GM12878 (cell line): ENCODE results near the gene TMEM196. TPM values are rescaled to one million over a fixed set of nuclear protein-coding genes. Genes with fewer than 3 reads are reported as not detected.

ENCODE experiments used
- ATAC-seq: fragments of 200-7000 bp; cut with Tn5 transposase; 3 replicates; pipeline ENCODE4 v1.9.1; 2020; ENCODE audit warnings: mild to moderate bottlenecking, moderate library complexity
- BruUV-seq: library from RNA; stranded (reverse); fragments of 400-500 nt; replicated peaks from 2 replicates; lab custom pipeline; 2021; lab: Mats Ljungman, UMichigan
- CTCF ChIA-PET: fragments of 300-600 bp; sonication (Branson Sonifier 250); formaldehyde crosslinking; extraction: SDS; loops from one replicate; lab custom pipeline; 2021; ENCODE audit warnings: inconsistent platforms; lab: Yijun Ruan, JAX
- POLR2A ChIA-PET: fragments of 350-600 bp; formaldehyde crosslinking; extraction: SDS; loops from one replicate; lab custom pipeline; 2021; ENCODE audit warnings: inconsistent platforms; lab: Charles Lee
- RAD21 ChIA-PET: fragments of 300-600 bp; sonication (Branson Sonifier 250); formaldehyde crosslinking; loops from one replicate; lab custom pipeline; 2023; ENCODE audit warnings: antibody characterized with exemption; ENCODE audit not compliant: unreplicated experiment; lab: Charles Lee
- SMC1A ChIA-PET: fragments of 300-600 bp; sonication (Branson Sonifier 250); formaldehyde crosslinking; loops from one replicate; lab custom pipeline; 2023; ENCODE audit not compliant: unreplicated experiment, uncharacterized antibody; lab: Charles Lee
- DNase-seq: peaks from one replicate; pipeline ENCODE4 v3.0.0-alpha.2; 2011; ENCODE audit warnings: low read depth, low spot score
- FAIRE-seq: peaks from 3 replicates; lab custom pipeline; 2011; peaks lifted over from hg19 to GRCh38; lab: Jason Lieb, UNC
- H2AFZ ChIP-seq: 2 replicates; pipeline ENCODE4 v1.6.0; 2011; ENCODE audit warnings: low read depth, low read length, control low read depth; ENCODE audit not compliant: control insufficient read depth
- H3K27ac ChIP-seq: 2 replicates; pipeline ENCODE4 v1.5.1; 2011; ENCODE audit warnings: control low read depth; ENCODE audit not compliant: control insufficient read depth, insufficient read depth
- H3K27me3 ChIP-seq, 2 experiments: replicated peaks in 1 of 2; 2 replicates each; pipeline versions ENCODE4 v1.6.0 to v1.6.1; 2011; ENCODE audit warnings: low read length in 1 of 2; ENCODE audit not compliant: control insufficient read depth in 2 of 2, insufficient read depth in 2 of 2
- H3K36me3 ChIP-seq, 2 experiments: 2 replicates each; pipeline ENCODE4 v1.5.1; 2011; ENCODE audit warnings: low read length in 1 of 2; ENCODE audit not compliant: control insufficient read depth in 2 of 2, insufficient read depth in 2 of 2
- H3K4me1 ChIP-seq: 2 replicates; pipeline ENCODE4 v1.6.1; 2011; ENCODE audit warnings: mild to moderate bottlenecking, low read length, moderate library complexity, mixed read lengths; ENCODE audit not compliant: control insufficient read depth, insufficient read depth
- H3K4me2 ChIP-seq: 2 replicates; pipeline ENCODE4 v1.6.0; 2011; ENCODE audit warnings: control low read depth; ENCODE audit not compliant: control insufficient read depth, insufficient read depth
- H3K4me3 ChIP-seq: fragments of 200-600 bp; sonication (generic); 2 replicates; pipeline ENCODE4 v1.5.1; 2016
- H3K79me2 ChIP-seq: 2 replicates; pipeline ENCODE4 v1.6.0; 2011; ENCODE audit warnings: low read length; ENCODE audit not compliant: control insufficient read depth, insufficient read depth
- H3K9ac ChIP-seq: 2 replicates; pipeline ENCODE4 v1.8.0; 2011; ENCODE audit warnings: low read length, control low read depth, mixed read lengths; ENCODE audit not compliant: control insufficient read depth, insufficient read depth
- H3K9me3 ChIP-seq: replicated peaks from 3 replicates; pipeline ENCODE4 v1.5.1; 2011; ENCODE audit warnings: mild to moderate bottlenecking, low read length; ENCODE audit not compliant: control insufficient read depth, insufficient read depth
- H4K20me1 ChIP-seq: 2 replicates; pipeline ENCODE4 v1.6.0; 2011; ENCODE audit not compliant: control insufficient read depth, insufficient read depth
- HDAC6 ChIP-seq: fragments of 200-600 bp; sonication (generic); IDR thresholded peaks from one replicate; pipeline ENCODE4 v1.8.0; 2017; ENCODE audit warnings: antibody characterized with exemption; ENCODE audit not compliant: unreplicated experiment
- KDM1A ChIP-seq: fragments of 200-600 bp; sonication (generic); IDR thresholded peaks from 2 replicates; pipeline ENCODE4 v1.6.1; 2016; ENCODE audit warnings: borderline replicate concordance
- POU2F2 ChIP-seq: IDR thresholded peaks from 3 replicates; pipeline ENCODE4 v1.6.1; 2011; ENCODE audit warnings: low read depth, mild to moderate bottlenecking, low read length, borderline replicate concordance
- PRDM15 ChIP-seq: fragments of 450-650 bp; formaldehyde crosslinking; IDR thresholded peaks from 2 replicates; pipeline ENCODE4 v1.4.0; 2020; ENCODE audit warnings: mild to moderate bottlenecking, moderate library complexity
- SUZ12 ChIP-seq: fragments of 200-600 bp; sonication (generic); IDR thresholded peaks from one replicate; pipeline ENCODE4 v1.6.1; 2018; ENCODE audit warnings: antibody characterized with exemption, mild to moderate bottlenecking; ENCODE audit not compliant: unreplicated experiment
- USF1 ChIP-seq: IDR thresholded peaks from 2 replicates; pipeline ENCODE4 v1.6.1; 2011; ENCODE audit warnings: borderline replicate concordance, low read depth, mild to moderate bottlenecking, moderate library complexity, mixed read lengths, low read length; ENCODE audit not compliant: insufficient read depth; ENCODE audit errors: extremely low read length
- WGBS: methylation state at CpG from one replicate; pipeline ENCODE4 v1.1.6; 2016; ENCODE audit warnings: low lambda C conversion rate; ENCODE audit not compliant: insufficient replicate concordance, insufficient coverage; ENCODE audit errors: missing lambda C conversion rate; 5-methylcytosine and 5-hydroxymethylcytosine counted together
- in situ Hi-C: fragments of 300-500 bp; cut with MboI; formaldehyde crosslinking; loops from 9 replicates; pipeline ENCODE4 v1.14.3; 2018; ENCODE audit warnings: mixed read lengths
- intact Hi-C: fragments of 100-400 bp; cut with micrococcal nuclease; formaldehyde crosslinking; loops from one replicate; pipeline ENCODE4 v1.14.2; 2022; ENCODE audit not compliant: unreplicated experiment
- polyA plus RNA-seq, 11 experiments: library from polyadenylated mRNA; depleted of rRNA in 4 of 11; unstranded in 6 of 11; stranded (reverse) in 5 of 11; fragments of >200 nt; fragmentation: Nextera tagmentation in 4 of 11; fragmentation: Illumina TruSeq in 1 of 11; extraction: Ambion mirVana in 4 of 11; extraction: Trizol in 1 of 11; gene quantifications; 1 replicate in 1 of 11; 2 replicates in 10 of 11; pipeline versions ENCODE4 v1.2.1 to v1.2.3, GENCODE V29; 2011 to 2016; ENCODE audit warnings: inconsistent platforms in 2 of 11, missing spikeins in 2 of 11, low read depth in 1 of 11
- total RNA-seq, 4 experiments: library from RNA; depleted of rRNA in 3 of 4; stranded (reverse); fragments of >200 nt in 3 of 4; fragmentation: Illumina TruSeq in 1 of 4; extraction: Trizol in 1 of 4; gene quantifications; 2 replicates each; pipeline versions ENCODE4 v1.2.1 to v1.2.3, GENCODE V29; 2013 to 2021
- TF ChIP-seq, protein P1 (sequence below): IDR thresholded peaks from 2 replicates; pipeline ENCODE4 v1.6.1; 2012; ENCODE audit warnings: low read depth, low read length, improper control_type of control experiment
- TF ChIP-seq, protein P2 (sequence below): fragments of 150-350 bp; IDR thresholded peaks from 2 replicates; pipeline ENCODE4 v1.6.1; 2016; ENCODE audit warnings: low read depth, low read length
- TF ChIP-seq, protein P3 (sequence below): fragments of 450-650 bp; conservative IDR thresholded peaks from 2 replicates; pipeline ENCODE4 v1.6.1; 2017; ENCODE audit warnings: mild to moderate bottlenecking, moderate library complexity

TMEM196 gene
- total and polyA plus RNA-seq, 10 of the 15 experiments (the other 5 are each of a cell fraction or from before 2014, with no cell fraction given), result 0.04 TPM; not detected in 9

DNA sequence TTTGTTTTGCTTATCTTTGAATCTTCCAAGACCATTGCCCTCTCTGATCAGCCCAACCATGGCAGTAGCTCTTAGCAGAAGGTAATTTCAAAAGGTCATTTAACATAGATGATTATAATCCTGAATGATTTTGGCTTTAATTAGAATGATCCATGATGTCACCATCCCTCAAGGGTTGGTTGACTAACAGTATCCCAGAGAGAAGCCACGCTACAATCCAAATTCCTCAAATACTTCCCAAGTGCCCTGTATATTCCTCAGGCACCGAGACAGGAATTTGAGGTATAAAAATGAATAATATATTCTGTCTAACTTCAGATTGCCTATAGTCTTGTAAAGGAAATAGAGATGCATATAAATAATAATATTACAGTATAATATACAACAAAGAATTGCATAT lies 42.1 kb upstream of the TMEM196 start (continued):
- no peak for TF ChIP-seq USF1
- TF ChIP-seq SUZ12, result no peak
- no peak for TF ChIP-seq PRDM15 (CRISPR knock-in tag)
- TF ChIP-seq, protein P1, sequence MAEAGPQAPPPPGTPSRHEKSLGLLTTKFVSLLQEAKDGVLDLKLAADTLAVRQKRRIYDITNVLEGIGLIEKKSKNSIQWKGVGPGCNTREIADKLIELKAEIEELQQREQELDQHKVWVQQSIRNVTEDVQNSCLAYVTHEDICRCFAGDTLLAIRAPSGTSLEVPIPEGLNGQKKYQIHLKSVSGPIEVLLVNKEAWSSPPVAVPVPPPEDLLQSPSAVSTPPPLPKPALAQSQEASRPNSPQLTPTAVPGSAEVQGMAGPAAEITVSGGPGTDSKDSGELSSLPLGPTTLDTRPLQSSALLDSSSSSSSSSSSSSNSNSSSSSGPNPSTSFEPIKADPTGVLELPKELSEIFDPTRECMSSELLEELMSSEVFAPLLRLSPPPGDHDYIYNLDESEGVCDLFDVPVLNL, result no peak
- TF ChIP-seq HDAC6, result no peak
- TF ChIP-seq KDM1A, result no peak
- TF ChIP-seq, all 136 proteins: peak for 0

DNA sequence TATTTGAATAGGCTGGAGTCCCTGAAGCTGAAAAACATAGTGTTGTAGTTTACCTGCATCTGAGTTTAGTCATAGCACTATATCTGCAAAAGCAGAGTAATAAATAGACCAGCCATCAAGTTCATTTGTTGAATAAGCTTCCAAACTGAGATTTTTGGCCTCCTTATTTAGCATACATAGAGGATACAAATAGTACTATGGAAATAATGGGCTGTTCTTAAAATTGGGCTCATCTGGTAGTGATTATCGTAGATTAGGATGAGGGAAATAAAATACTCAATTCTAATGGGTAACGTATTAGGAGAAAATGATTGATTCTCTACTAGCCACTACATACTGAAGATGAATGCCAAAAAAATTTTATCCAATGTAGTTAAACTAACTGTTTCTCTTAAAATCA lies 41.4 kb upstream of the TMEM196 start:
- H2AFZ ChIP-seq, result no peak overlapping the region
- in situ Hi-C loops (no loop called here), intact Hi-C loops (no loop called here)
- H3K9me3 ChIP-seq, result no peaks in the 10 kb centered on the region
- no peaks in the 10 kb centered on the region; a peak in 1 of 4 replicates for H3K36me3 ChIP-seq
- DNase-seq, result no peak
- POLR2A ChIA-PET, result no interaction called here
- WGBS, result 3% methylated on average over 2 of the region's 2 CpGs
- FAIRE-seq, result no peak
- H3K79me2 ChIP-seq, result no peaks in the 10 kb centered on the region
- no peak overlapping the region for H3K4me2 ChIP-seq
- no peak overlapping the region for H3K27ac ChIP-seq
- no peak for ATAC-seq
- H4K20me1 ChIP-seq, result no peaks in the 10 kb centered on the region
- CTCF ChIA-PET, result no interaction called here
- H3K4me1 ChIP-seq, result no peaks in the 10 kb centered on the region
- RAD21 ChIA-PET, result no interaction called here
- H3K9ac ChIP-seq, result no peak overlapping the region
- SMC1A ChIA-PET, result no interaction called here
- no peak overlapping the region for H3K4me3 ChIP-seq
- H3K27me3 ChIP-seq, result no peaks in the 10 kb centered on the region; a peak in 1 of 4 replicates
- BruUV-seq, result no TSS peak
- TF ChIP-seq, protein P2, sequence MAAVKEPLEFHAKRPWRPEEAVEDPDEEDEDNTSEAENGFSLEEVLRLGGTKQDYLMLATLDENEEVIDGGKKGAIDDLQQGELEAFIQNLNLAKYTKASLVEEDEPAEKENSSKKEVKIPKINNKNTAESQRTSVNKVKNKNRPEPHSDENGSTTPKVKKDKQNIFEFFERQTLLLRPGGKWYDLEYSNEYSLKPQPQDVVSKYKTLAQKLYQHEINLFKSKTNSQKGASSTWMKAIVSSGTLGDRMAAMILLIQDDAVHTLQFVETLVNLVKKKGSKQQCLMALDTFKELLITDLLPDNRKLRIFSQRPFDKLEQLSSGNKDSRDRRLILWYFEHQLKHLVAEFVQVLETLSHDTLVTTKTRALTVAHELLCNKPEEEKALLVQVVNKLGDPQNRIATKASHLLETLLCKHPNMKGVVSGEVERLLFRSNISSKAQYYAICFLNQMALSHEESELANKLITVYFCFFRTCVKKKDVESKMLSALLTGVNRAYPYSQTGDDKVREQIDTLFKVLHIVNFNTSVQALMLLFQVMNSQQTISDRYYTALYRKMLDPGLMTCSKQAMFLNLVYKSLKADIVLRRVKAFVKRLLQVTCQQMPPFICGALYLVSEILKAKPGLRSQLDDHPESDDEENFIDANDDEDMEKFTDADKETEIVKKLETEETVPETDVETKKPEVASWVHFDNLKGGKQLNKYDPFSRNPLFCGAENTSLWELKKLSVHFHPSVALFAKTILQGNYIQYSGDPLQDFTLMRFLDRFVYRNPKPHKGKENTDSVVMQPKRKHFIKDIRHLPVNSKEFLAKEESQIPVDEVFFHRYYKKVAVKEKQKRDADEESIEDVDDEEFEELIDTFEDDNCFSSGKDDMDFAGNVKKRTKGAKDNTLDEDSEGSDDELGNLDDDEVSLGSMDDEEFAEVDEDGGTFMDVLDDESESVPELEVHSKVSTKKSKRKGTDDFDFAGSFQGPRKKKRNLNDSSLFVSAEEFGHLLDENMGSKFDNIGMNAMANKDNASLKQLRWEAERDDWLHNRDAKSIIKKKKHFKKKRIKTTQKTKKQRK, result no peak
- no peak for TF ChIP-seq POU2F2
- TF ChIP-seq, protein P3, sequence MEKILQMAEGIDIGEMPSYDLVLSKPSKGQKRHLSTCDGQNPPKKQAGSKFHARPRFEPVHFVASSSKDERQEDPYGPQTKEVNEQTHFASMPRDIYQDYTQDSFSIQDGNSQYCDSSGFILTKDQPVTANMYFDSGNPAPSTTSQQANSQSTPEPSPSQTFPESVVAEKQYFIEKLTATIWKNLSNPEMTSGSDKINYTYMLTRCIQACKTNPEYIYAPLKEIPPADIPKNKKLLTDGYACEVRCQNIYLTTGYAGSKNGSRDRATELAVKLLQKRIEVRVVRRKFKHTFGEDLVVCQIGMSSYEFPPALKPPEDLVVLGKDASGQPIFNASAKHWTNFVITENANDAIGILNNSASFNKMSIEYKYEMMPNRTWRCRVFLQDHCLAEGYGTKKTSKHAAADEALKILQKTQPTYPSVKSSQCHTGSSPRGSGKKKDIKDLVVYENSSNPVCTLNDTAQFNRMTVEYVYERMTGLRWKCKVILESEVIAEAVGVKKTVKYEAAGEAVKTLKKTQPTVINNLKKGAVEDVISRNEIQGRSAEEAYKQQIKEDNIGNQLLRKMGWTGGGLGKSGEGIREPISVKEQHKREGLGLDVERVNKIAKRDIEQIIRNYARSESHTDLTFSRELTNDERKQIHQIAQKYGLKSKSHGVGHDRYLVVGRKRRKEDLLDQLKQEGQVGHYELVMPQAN, result no peak
